Right renal cortex interstitium (tissue), 3 donors: ENCODE measurements around the gene GFRA4. TPM values are rescaled to one million over a fixed set of nuclear protein-coding genes. Genes with fewer than 3 reads are reported as not detected.

Experiments
- DNase-seq, 3 donors: peaks; one replicate each; pipeline ENCODE4 v3.0.0-alpha.2; 2013; ENCODE audit warnings: low read depth in 3 of 3, low spot score in 2 of 3
- polyA plus RNA-seq, 3 donors: library from polyadenylated mRNA; unstranded; fragments of 120-200 nt; gene quantifications; one replicate each; pipeline ENCODE4 v1.2.1, GENCODE V29; 2013; ENCODE audit not compliant: insufficient read length in 3 of 3

The GFRA4 gene
- polyA plus RNA-seq, 3 donors: not detected

GRCh38 chr20:3655131-3655405, 8.1 kb downstream of the GFRA4 start:
- DNase-seq: no peak

GRCh38 chr20:3654326-3655130, 8.7 kb downstream of the GFRA4 start:
- no peak for DNase-seq

- DNase-seq: no peak
Observed at GRCh38 chr20:3653921-3654320, 9.3 kb downstream of the GFRA4 start.

- DNase-seq: no peak
Observed at GRCh38 chr20:3652676-3653596, 10.3 kb downstream of the GFRA4 start.

- no peak for DNase-seq
Observed at GRCh38 chr20:3652221-3652620, 11.0 kb downstream of the GFRA4 start.

- DNase-seq: no peak
Observed at GRCh38 chr20:3651204-3651962, 11.8 kb downstream of the GFRA4 start.

GRCh38 chr20:3648951-3649350, 14.2 kb downstream of the GFRA4 start:
- DNase-seq: no peak

GRCh38 chr20:3647473-3647872, 15.7 kb downstream of the GFRA4 start:
- DNase-seq: no peak

GRCh38 chr20:3646651-3647050, 16.5 kb downstream of the GFRA4 start:
- DNase-seq: no peak

GRCh38 chr20:3646067-3646440, 17.1 kb downstream of the GFRA4 start:
- DNase-seq: no peak

- no peak for DNase-seq
Observed at GRCh38 chr20:3645309-3646066, 17.7 kb downstream of the GFRA4 start.

- no peak for DNase-seq
Observed at GRCh38 chr20:3640259-3640658, 22.9 kb downstream of the GFRA4 start.

GRCh38 chr20:3635346-3635745, 27.9 kb downstream of the GFRA4 start:
- no peak for DNase-seq

- no peak for DNase-seq
Observed at GRCh38 chr20:3633913-3634478, 29.2 kb downstream of the GFRA4 start.

- no peak for DNase-seq
Observed at GRCh38 chr20:3632311-3633004, 30.7 kb downstream of the GFRA4 start.

- no peak for DNase-seq
Observed at GRCh38 chr20:3631534-3631933, 31.7 kb downstream of the GFRA4 start.

- DNase-seq: no peak
Observed at GRCh38 chr20:3630429-3630828, 32.8 kb downstream of the GFRA4 start.

GRCh38 chr20:3629893-3630292, 33.3 kb downstream of the GFRA4 start:
- DNase-seq: no peak

- DNase-seq: no peak
Observed at GRCh38 chr20:3628502-3629314, 34.5 kb downstream of the GFRA4 start.
